HuH-7.5 (cell line): ENCODE measurements around the gene NAA10.

Experiments
- DNase-seq: peaks from one replicate; pipeline ENCODE4 v3.0.0; 2011; ENCODE audit warnings: low spot score

The NAA10 gene

GRCh38 chrX:153948002-153948466 is 13.2 kb upstream of the NAA10 start:
- DNase-seq = no peak

GRCh38 chrX:153947009-153947769 is 12.4 kb upstream of the NAA10 start:
- DNase-seq = peak; percentile 68

GRCh38 chrX:153945956-153946943 is 11.4 kb upstream of the NAA10 start:
- DNase-seq = no peak

- no peak for DNase-seq
Observed at GRCh38 chrX:153944800-153945150, 9.9 kb upstream of the NAA10 start.

- no peak for DNase-seq
Observed at GRCh38 chrX:153944140-153944799, 9.4 kb upstream of the NAA10 start, which contains the start of gene RENBP. Gene RENBP (minus strand): TSS chrX:153944643. CDS start chrX:153944610, 33 bp downstream.

GRCh38 chrX:153941336-153942252 is 6.8 kb upstream of the NAA10 start:
- DNase-seq = no peak

GRCh38 chrX:153939573-153939972 is 4.7 kb upstream of the NAA10 start:
- DNase-seq = no peak

GRCh38 chrX:153938226-153938786 is 3.5 kb upstream of the NAA10 start:
- DNase-seq = no peak

GRCh38 chrX:153937056-153937455 is 2.2 kb upstream of the NAA10 start:
- DNase-seq = no peak

- DNase-seq = peak; percentile 52
Observed at GRCh38 chrX:153935326-153935851, 552 bp upstream of the NAA10 start.

- DNase-seq = no peak
Observed at GRCh38 chrX:153934148-153934761, 582 bp downstream of the NAA10 start.

- no peak for DNase-seq
Observed at GRCh38 chrX:153933748-153934147, 1.1 kb downstream of the NAA10 start.

- DNase-seq = no peak
Observed at GRCh38 chrX:153932220-153932915, 2.5 kb downstream of the NAA10 start.

GRCh38 chrX:153931748-153932147 is 3.1 kb downstream of the NAA10 start:
- no peak for DNase-seq

- no peak for DNase-seq
Observed at GRCh38 chrX:153931151-153931550, 3.7 kb downstream of the NAA10 start.

- no peak for DNase-seq
Observed at GRCh38 chrX:153930011-153930910, 4.6 kb downstream of the NAA10 start.

GRCh38 chrX:153929576-153929975 is 5.3 kb downstream of the NAA10 start:
- DNase-seq = no peak

GRCh38 chrX:153928846-153929245 is 6.0 kb downstream of the NAA10 start:
- DNase-seq = no peak
